ENCODE results near the gene FBXO34.

FBXO34 gene, protein sequence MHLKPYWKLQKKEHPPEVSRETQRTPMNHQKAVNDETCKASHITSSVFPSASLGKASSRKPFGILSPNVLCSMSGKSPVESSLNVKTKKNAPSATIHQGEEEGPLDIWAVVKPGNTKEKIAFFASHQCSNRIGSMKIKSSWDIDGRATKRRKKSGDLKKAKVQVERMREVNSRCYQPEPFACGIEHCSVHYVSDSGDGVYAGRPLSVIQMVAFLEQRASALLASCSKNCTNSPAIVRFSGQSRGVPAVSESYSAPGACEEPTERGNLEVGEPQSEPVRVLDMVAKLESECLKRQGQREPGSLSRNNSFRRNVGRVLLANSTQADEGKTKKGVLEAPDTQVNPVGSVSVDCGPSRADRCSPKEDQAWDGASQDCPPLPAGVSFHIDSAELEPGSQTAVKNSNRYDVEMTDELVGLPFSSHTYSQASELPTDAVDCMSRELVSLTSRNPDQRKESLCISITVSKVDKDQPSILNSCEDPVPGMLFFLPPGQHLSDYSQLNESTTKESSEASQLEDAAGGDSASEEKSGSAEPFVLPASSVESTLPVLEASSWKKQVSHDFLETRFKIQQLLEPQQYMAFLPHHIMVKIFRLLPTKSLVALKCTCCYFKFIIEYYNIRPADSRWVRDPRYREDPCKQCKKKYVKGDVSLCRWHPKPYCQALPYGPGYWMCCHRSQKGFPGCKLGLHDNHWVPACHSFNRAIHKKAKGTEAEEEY

DNA sequence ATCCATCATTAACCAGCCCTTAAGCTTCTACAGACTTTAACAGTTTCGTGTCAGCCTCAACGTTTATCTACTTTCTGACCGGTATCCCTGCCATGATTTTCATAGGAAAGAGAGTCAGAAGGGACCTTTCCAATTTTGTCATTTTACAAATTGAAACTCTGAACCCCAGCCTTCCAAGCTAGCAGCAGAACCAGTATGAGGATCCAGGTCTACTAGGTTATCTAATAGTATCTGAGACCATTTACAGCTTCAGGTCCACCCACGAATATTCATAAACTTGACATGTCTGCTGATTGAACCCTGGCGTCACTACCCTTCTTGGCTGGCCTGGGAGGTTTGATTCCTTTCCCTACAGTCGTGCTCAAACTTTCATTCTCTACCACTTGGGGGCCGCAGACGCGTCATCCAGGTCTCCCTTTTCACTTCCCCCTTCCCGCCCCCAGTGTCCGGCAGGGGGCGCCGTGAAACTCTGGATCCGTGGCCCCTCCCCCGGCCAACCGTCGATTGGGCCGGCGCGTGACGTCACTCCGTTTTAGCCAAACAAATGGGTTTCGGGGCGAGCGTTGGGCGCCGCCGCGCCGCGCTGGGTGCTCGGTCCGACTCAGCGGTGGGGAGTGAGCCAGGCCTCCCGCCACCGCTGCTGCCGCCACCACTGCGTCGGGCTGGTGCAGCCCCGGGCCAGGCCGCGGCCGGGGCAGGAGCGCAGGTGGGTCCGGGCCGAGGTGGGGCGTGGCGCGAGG is at the start of gene FBXO34:
Gene FBXO34, plus strand, starts transcription at position 590 of the 740 bp plus-strand sequence. CDS start 78,970 bp downstream, outside the sequence.
- peaks cover 2% of the 10 kb centered on the region for H3K36me3 Mint-ChIP-seq (ENCODE audit: low read depth)

DNA sequence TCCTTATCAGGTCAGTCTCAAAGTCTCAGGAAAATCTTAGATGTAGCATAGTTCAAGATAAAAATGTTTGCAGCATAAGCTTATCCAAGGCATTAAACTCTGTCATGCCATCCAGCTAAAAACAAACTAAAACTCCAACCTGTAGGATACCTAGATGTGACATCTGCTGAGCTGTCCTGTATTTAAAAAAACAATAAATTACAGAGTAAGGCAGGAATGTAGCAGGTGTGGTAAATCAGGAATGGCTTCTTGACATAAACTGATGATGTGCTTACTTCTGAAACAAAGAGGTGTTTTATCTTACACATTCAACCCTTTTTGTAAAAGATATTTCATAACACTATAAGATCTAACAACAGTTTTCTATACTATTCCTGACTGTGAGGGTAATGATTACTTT is 49.3 kb upstream of the FBXO34 start:
- H3K36me3 Mint-ChIP-seq (ENCODE audit: low read depth) = peaks cover 2% of the 10 kb centered on the region
- peaks cover 7% of the 10 kb centered on the region for H3K27me3 Mint-ChIP-seq (ENCODE audit: low read depth)
- H3K27ac Mint-ChIP-seq = no peak overlapping the region
- H3K4me3 Mint-ChIP-seq = no peak overlapping the region
- no peaks in the 10 kb centered on the region for H3K4me1 Mint-ChIP-seq (ENCODE audit: low read depth)
- peaks cover 13% of the 10 kb centered on the region for H3K9me3 Mint-ChIP-seq

More for the DNA sequence above, at the start of gene FBXO34:
- Mint-ChIP-seq H3K27me3 (ENCODE audit: low read depth) (no peaks in the 10 kb centered on the region), H3K4me3 (peak within 1 kb of the TSS; percentile 92), H3K4me1 (ENCODE audit: low read depth) (peaks cover 30% of the 10 kb centered on the region), H3K9me3 (no peaks in the 10 kb centered on the region), H3K27ac (peak within 1 kb of the TSS; percentile 96)

DNA sequence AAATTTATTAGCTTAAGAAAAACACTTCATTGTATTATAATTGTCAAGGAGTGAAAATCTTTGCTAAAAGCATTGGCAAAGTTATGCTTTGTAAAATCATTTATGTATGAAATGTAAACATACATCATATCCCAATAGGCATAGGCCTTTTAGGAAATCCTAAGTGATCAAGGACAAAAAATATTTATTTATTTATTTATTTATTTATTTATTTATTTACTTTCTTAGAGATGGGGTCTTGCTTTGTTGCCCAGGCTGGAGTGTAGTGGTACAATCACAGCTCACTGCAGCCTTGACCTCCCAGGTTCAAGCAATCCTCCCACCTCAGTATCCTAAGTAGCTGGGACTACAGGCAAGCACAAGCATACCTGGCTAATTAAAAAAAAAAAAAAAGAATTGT is 47.9 kb upstream of the FBXO34 start:
- H3K27ac Mint-ChIP-seq = no peak overlapping the region
- no peak overlapping the region for H3K4me3 Mint-ChIP-seq
- H3K9me3 Mint-ChIP-seq = peaks cover 14% of the 10 kb centered on the region
- H3K4me1 Mint-ChIP-seq (ENCODE audit: low read depth) = no peaks in the 10 kb centered on the region
- peaks cover 2% of the 10 kb centered on the region for H3K36me3 Mint-ChIP-seq (ENCODE audit: low read depth)
- H3K27me3 Mint-ChIP-seq (ENCODE audit: low read depth) = peaks cover 7% of the 10 kb centered on the region

DNA sequence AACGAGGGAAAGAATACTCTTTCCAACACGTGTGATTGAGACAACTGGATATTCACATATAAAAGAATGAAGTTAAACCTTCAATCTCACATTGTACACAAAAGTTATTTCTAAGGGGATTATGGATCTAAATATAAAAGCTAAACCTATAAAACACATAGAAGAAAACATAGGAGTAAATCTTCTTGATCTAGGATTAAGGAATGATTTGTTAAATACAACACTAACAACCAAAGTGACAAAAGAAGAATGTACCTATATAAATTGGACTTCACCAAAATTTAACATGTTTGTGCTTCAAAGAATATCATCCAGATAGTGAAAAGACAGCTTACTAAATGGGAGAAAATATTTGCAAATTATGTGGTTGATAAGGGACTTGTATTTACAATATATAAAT is 43.0 kb upstream of the FBXO34 start:
- no peak overlapping the region for H3K27ac Mint-ChIP-seq
- peaks cover 14% of the 10 kb centered on the region for H3K9me3 Mint-ChIP-seq
- H3K4me3 Mint-ChIP-seq = no peak overlapping the region
- H3K36me3 Mint-ChIP-seq (ENCODE audit: low read depth) = peaks cover 2% of the 10 kb centered on the region
- H3K27me3 Mint-ChIP-seq (ENCODE audit: low read depth) = peaks cover 21% of the 10 kb centered on the region
- no peaks in the 10 kb centered on the region for H3K4me1 Mint-ChIP-seq (ENCODE audit: low read depth)

DNA sequence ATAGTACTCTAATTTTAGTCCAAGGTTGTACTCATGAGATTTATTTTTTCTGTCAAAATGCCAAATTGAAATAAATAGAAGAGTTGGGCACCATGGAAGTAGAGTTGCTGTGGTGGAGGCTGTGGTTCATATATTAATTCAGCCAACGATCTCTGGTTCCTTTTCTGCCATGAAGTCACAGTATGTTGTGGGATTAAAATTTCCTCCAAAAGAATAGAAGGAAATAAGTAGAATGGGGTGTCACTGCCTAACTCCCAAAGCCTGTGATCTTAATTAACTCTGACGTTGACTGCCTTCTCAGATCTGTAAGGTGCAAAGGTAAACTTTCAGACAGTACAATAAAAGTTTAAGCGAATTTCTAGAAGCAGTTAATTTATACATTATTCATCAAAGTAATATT is 37.6 kb upstream of the FBXO34 start:
- no peaks in the 10 kb centered on the region for H3K36me3 Mint-ChIP-seq (ENCODE audit: low read depth)
- H3K9me3 Mint-ChIP-seq = no peaks in the 10 kb centered on the region
- peaks cover 38% of the 10 kb centered on the region for H3K27me3 Mint-ChIP-seq (ENCODE audit: low read depth)
- H3K27ac Mint-ChIP-seq = no peak overlapping the region
- H3K4me3 Mint-ChIP-seq = no peak overlapping the region
- no peaks in the 10 kb centered on the region for H3K4me1 Mint-ChIP-seq (ENCODE audit: low read depth)

DNA sequence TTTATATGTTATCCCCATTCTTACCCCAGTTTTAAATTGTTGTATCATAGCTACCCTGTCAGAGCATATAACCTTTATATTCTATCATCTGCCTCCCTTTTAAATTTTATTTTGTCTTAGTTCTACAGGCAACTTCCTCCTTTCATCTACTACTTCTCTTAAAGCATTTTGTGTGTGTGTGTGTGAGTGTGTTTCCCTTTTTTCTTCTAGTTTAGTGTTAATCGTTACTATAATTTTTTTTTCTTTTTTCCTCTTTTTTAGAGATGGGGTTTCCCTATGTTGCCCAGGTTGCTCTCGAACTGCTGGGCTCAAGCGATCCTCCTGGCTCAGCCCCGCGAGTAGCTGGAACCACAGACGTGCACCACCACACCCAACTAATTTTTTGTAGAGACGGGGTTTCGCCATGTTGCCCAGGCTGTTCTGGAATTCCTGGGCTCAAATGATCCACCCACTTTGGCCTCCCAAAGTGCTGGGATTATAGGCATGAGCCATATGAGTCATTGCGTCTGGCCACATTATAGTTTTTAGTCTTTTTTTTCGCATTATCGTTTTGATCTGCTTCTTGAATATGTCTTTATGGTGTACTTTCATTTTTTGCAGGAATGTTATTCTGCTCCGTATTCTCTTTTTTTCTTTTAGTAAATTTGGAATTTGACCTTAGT is 33.1 kb upstream of the FBXO34 start:
- no peaks in the 10 kb centered on the region for H3K9me3 Mint-ChIP-seq
- peaks cover 40% of the 10 kb centered on the region for H3K27me3 Mint-ChIP-seq (ENCODE audit: low read depth)
- H3K4me3 Mint-ChIP-seq = no peak overlapping the region
- no peak overlapping the region for H3K27ac Mint-ChIP-seq
- peaks cover 2% of the 10 kb centered on the region for H3K4me1 Mint-ChIP-seq (ENCODE audit: low read depth)
- no peaks in the 10 kb centered on the region for H3K36me3 Mint-ChIP-seq (ENCODE audit: low read depth)

DNA sequence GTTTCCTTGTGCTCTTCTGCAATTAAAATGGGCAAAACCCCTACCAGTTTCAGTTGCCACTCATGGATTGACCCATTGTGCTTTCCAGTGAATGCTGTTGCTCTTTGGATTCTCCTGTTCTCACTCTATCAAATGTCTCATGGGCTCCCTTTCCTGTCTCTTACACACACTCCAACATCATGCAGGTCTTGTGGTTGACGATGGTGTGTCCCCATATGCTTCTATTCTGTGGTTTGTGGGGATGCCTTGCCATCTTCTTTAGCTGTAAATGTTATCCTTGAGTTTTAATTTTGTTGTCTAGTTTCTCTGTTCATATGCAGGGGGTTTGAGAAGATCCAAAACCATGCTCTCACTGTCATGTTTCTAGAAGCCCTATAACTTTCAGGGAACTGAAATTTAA is 31.9 kb upstream of the FBXO34 start:
- Mint-ChIP-seq H3K4me3 (no peak overlapping the region), H3K27ac (no peak overlapping the region), H3K9me3 (no peaks in the 10 kb centered on the region), H3K27me3 (ENCODE audit: low read depth) (peaks cover 34% of the 10 kb centered on the region), H3K4me1 (ENCODE audit: low read depth) (peaks cover 2% of the 10 kb centered on the region), H3K36me3 (ENCODE audit: low read depth) (no peaks in the 10 kb centered on the region)

DNA sequence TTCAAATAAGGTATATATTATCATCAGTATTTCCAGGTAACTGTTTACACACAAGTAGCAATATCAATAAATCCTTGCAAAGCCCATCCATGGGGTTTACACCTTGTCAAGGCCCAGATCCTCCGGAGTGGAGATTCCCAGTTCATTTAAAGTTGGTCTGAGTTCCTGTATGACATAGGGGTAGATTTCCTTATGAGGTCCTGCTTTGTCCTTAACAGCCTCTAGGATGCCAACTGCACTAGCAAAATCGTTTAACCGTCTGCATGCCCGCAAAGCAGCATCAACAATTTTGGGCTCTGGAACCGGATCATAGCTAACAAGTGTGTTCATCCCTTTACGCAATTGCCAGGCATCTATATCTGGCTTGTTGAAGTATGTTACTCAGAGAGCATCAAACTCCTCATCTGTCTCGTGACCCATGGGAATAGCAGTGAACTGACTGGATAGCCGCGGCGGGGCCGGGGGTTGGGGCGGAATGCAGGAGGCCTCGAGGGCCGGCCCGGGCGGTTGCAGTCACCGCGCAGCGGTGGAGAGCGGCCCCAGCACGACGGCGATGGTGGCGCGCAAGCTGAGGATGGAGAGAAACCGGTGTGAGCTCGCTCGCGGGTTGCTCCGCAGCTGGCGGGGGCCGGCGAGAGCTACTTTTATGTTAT is 30.6 kb upstream of the FBXO34 start:
- H3K9me3 Mint-ChIP-seq = no peaks in the 10 kb centered on the region
- H3K4me1 Mint-ChIP-seq (ENCODE audit: low read depth) = peaks cover 2% of the 10 kb centered on the region
- peaks cover 27% of the 10 kb centered on the region for H3K27me3 Mint-ChIP-seq (ENCODE audit: low read depth)
- no peak overlapping the region for H3K27ac Mint-ChIP-seq
- H3K4me3 Mint-ChIP-seq = no peak overlapping the region
- no peaks in the 10 kb centered on the region for H3K36me3 Mint-ChIP-seq (ENCODE audit: low read depth)

DNA sequence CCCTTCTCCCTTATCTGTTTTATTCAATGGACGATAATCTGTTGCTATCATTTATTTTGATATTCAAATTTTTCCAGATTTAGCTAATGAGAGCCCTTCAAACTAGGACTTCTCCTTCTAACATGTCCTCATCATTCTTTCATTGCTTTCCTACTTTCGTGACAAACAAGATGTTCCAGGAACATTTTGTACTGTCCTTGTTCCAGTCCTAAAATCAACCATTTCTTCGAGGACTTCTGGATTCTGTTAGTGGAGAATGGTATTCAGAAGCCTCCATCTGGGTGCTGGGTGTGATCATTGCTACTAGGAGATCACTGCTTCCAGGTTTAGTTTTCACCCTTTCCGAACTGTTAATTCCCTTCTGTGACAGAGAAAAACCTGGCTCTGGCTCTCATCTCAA is 29.5 kb upstream of the FBXO34 start:
- Mint-ChIP-seq H3K9me3 (no peaks in the 10 kb centered on the region), H3K27ac (no peak overlapping the region), H3K36me3 (ENCODE audit: low read depth) (no peaks in the 10 kb centered on the region), H3K4me1 (ENCODE audit: low read depth) (peaks cover 2% of the 10 kb centered on the region), H3K4me3 (no peak overlapping the region), H3K27me3 (ENCODE audit: low read depth) (peaks cover 25% of the 10 kb centered on the region)

DNA sequence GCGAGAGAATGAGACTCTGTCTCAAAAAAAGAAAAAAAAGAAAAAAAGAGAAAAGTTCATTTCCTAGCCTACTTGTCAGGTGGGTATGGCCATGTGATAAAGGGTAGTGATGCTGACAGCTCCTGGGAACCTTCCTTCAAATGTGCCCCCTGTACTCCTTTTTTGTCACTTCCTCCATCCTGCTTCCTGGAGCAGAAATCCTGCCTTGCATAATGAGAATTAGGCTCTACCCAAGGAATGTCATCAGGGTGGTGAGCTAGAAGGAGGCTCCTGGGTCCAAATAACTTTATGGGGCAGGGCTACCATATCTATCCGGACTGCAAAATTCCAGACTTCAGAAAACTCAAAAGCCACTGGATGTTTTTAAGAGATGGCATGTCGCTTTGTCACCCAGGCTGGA is 27.8 kb upstream of the FBXO34 start:
- H3K27ac Mint-ChIP-seq = no peak overlapping the region

DNA sequence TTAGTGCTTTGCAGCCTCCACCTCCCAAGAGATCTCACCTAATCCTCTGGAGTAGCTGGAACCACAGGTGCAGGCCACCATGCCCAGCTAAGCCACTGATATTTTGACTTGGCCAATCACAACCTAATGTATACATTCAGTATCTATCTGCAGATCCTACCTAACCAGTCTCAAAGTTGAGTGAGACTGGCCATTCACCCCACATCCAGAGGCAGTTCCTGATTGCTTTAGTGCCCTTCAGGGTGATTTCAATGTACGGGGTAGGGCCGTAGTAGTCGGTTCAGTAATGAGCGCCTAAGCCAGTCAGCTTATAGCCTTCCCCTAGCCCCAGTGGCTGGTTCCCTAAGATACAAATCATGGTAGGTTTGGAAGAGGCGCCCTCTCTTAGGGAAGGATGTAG is 27.4 kb upstream of the FBXO34 start:
- H3K4me1 Mint-ChIP-seq (ENCODE audit: low read depth) = peaks cover 2% of the 10 kb centered on the region
- peaks cover 44% of the 10 kb centered on the region for H3K27me3 Mint-ChIP-seq (ENCODE audit: low read depth)
- H3K27ac Mint-ChIP-seq = no peak overlapping the region
- H3K9me3 Mint-ChIP-seq = no peaks in the 10 kb centered on the region
- H3K4me3 Mint-ChIP-seq = no peak overlapping the region
- H3K36me3 Mint-ChIP-seq (ENCODE audit: low read depth) = no peaks in the 10 kb centered on the region

More for the DNA sequence above, 27.8 kb upstream of the FBXO34 start:
- H3K4me1 Mint-ChIP-seq (ENCODE audit: low read depth) = peaks cover 2% of the 10 kb centered on the region
- no peaks in the 10 kb centered on the region for H3K36me3 Mint-ChIP-seq (ENCODE audit: low read depth)
- no peaks in the 10 kb centered on the region for H3K9me3 Mint-ChIP-seq
- H3K27me3 Mint-ChIP-seq (ENCODE audit: low read depth) = peaks cover 39% of the 10 kb centered on the region
- no peak overlapping the region for H3K4me3 Mint-ChIP-seq

DNA sequence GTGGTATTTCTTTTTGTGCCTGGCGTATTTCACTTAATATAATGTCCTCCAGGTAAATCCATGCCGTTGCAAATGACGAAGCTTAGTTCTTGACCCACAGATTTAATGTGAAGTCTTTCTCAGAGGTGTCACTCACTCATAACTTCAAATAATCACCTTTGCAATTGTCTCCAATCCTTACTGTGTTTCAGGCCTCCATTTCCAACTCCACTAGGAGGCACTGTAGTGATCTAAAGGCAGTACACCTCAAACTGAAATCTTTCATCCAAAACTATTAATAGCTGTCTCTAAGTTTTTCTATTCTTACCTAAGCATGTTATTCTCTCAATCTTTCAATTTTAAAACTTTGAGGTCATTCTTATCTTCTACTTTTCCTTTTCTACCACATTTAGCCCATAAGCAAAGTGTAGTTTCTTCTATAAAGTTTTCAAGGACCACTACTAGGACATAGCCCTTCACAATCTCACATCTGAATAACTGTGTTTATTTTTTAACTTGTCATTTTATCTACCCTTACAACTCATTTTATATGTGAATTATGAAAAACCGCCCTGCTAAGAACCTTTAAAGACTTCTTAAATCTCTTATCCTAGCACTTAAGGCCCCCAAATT is 25.5 kb upstream of the FBXO34 start:
- Mint-ChIP-seq H3K36me3 (ENCODE audit: low read depth) (no peaks in the 10 kb centered on the region), H3K4me3 (no peak overlapping the region), H3K27ac (no peak overlapping the region), H3K27me3 (ENCODE audit: low read depth) (peaks cover 44% of the 10 kb centered on the region), H3K9me3 (no peaks in the 10 kb centered on the region), H3K4me1 (ENCODE audit: low read depth) (no peaks in the 10 kb centered on the region)

DNA sequence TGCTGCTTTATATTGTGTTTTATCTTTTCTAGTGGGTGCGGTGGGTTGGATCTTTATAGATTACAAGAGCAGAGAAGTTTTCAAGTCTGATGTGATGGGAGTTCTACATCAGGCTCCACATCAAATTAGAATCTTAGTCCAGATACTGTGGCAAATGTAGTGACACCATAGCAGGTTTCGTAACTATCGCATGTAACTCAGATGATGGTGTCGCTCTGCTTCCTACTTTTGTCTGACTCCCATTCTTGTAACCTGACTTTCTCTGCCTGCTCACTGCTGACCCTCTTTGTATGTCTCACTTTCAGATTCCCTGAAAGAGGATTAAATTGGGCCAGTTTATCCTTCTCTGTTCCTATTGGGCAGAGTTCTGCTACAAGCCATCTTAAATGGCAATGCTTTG is 22.8 kb upstream of the FBXO34 start:
- no peak overlapping the region for H3K27ac Mint-ChIP-seq
- H3K4me3 Mint-ChIP-seq = no peak overlapping the region
- peaks cover 33% of the 10 kb centered on the region for H3K27me3 Mint-ChIP-seq (ENCODE audit: low read depth)
- H3K9me3 Mint-ChIP-seq = no peaks in the 10 kb centered on the region
- H3K36me3 Mint-ChIP-seq (ENCODE audit: low read depth) = no peaks in the 10 kb centered on the region
- no peaks in the 10 kb centered on the region for H3K4me1 Mint-ChIP-seq (ENCODE audit: low read depth)

All from T-helper 1 cell treated with Interleukin-12 subunit alpha and Interleukin-12 subunit beta and Interleukin-4 antibody, amounts not matched to agents 30 μg/mL and 1 μg/mL, for 36 hours (primary cell).